Transverse colon (tissue), 4 donors: ENCODE data around the gene EDARADD.

Source experiments
- CTCF ChIP-seq, 5 experiments: fragments of 200-600 bp in 3 of 5; fragments of 450-650 bp in 2 of 5; sonication (generic) in 3 of 5; IDR thresholded peaks; 1 replicate in 2 of 5; 2 replicates in 3 of 5; pipeline ENCODE4 v1.5.1; 2016 to 2017; ENCODE audit warnings: antibody characterized with exemption in 5 of 5, inconsistent platforms in 3 of 5, mild to moderate bottlenecking in 2 of 5, moderate library complexity in 1 of 5
- EP300 ChIP-seq: sonication (generic); formaldehyde crosslinking; IDR thresholded peaks from one replicate; pipeline ENCODE4 v1.6.1; 2017; ENCODE audit warnings: antibody characterized with exemption, low read depth
- POLR2A ChIP-seq: fragments of 450-650 bp; IDR thresholded peaks from one replicate; pipeline ENCODE4 v1.6.1; 2016; ENCODE audit warnings: antibody characterized with exemption, mild to moderate bottlenecking, moderate library complexity
- POLR2AphosphoS5 ChIP-seq, 3 donors: sonication (generic); formaldehyde crosslinking; IDR thresholded peaks; one replicate each; pipeline ENCODE4 v1.6.1; 2016; ENCODE audit warnings: antibody characterized with exemption in 3 of 3

- no peak for TF ChIP-seq CTCF (IDR thresholded peaks at IDR 0.05)
- no peak for TF ChIP-seq POLR2AphosphoS5 (IDR thresholded peaks at IDR 0.05)
- no peak for TF ChIP-seq POLR2A
- no peak for TF ChIP-seq EP300
Observed at GRCh38 chr1:236509647-236510401, 115.7 kb downstream of the EDARADD start.
